Liver (tissue), 3 donors: Measurements from ENCODE around the gene EML2.

Experiments
- ATF3 ChIP-seq: IDR thresholded peaks from 2 replicates; pipeline ENCODE4 v1.6.1; 2016; ENCODE audit warnings: antibody characterized with exemption
- FOXA1 ChIP-seq: IDR thresholded peaks from 2 replicates; pipeline ENCODE4 v1.6.1; 2016; ENCODE audit warnings: antibody characterized with exemption
- GABPA ChIP-seq, 2 donors: IDR thresholded peaks in 1 of 2; conservative IDR thresholded peaks in 1 of 2; 2 replicates each; pipeline ENCODE4 v1.6.1; 2016; ENCODE audit warnings: antibody characterized with exemption in 2 of 2, mild to moderate bottlenecking in 1 of 2, moderate library complexity in 1 of 2
- HNF4A ChIP-seq, 2 donors: conservative IDR thresholded peaks; 2 replicates each; pipeline ENCODE4 v1.6.1; 2016; ENCODE audit warnings: antibody characterized with exemption in 2 of 2, mild to moderate bottlenecking in 2 of 2
- JUND ChIP-seq, 2 donors: IDR thresholded peaks; 2 replicates each; pipeline ENCODE4 v1.6.1; 2016; ENCODE audit warnings: antibody characterized with exemption in 2 of 2
- NR2F2 ChIP-seq: IDR thresholded peaks from 2 replicates; pipeline ENCODE4 v1.6.1; 2016; ENCODE audit warnings: antibody characterized with exemption
- REST ChIP-seq: IDR thresholded peaks from 2 replicates; pipeline ENCODE4 v1.6.1; 2016; ENCODE audit warnings: antibody characterized with exemption, mild to moderate bottlenecking
- SP1 ChIP-seq: IDR thresholded peaks from 2 replicates; pipeline ENCODE4 v1.6.1; 2018; ENCODE audit warnings: antibody characterized with exemption, mild to moderate bottlenecking
- TAF1 ChIP-seq: conservative IDR thresholded peaks from 2 replicates; pipeline ENCODE4 v1.6.1; 2016; ENCODE audit warnings: antibody characterized with exemption, mild to moderate bottlenecking
- YY1 ChIP-seq: IDR thresholded peaks from 2 replicates; pipeline ENCODE4 v1.6.1; 2016; ENCODE audit warnings: antibody characterized with exemption, mild to moderate bottlenecking
- TF ChIP-seq, protein P1 (sequence below): fragments of 150-350 bp; IDR thresholded peaks from 2 replicates; pipeline ENCODE4 v1.5.1; 2017; ENCODE audit warnings: improper control_type of control experiment, low read depth, low read length; ENCODE audit not compliant: missing input control
- TF ChIP-seq, protein P2 (sequence below): IDR thresholded peaks from 2 replicates; pipeline ENCODE4 v1.6.1; 2016; ENCODE audit warnings: antibody characterized with exemption
- donor health status: healthy.
- donor health status: healthy.

GRCh38 chr19:45674946-45675345 lies 35.7 kb upstream of the EML2 start:
- TF ChIP-seq, protein P1, sequence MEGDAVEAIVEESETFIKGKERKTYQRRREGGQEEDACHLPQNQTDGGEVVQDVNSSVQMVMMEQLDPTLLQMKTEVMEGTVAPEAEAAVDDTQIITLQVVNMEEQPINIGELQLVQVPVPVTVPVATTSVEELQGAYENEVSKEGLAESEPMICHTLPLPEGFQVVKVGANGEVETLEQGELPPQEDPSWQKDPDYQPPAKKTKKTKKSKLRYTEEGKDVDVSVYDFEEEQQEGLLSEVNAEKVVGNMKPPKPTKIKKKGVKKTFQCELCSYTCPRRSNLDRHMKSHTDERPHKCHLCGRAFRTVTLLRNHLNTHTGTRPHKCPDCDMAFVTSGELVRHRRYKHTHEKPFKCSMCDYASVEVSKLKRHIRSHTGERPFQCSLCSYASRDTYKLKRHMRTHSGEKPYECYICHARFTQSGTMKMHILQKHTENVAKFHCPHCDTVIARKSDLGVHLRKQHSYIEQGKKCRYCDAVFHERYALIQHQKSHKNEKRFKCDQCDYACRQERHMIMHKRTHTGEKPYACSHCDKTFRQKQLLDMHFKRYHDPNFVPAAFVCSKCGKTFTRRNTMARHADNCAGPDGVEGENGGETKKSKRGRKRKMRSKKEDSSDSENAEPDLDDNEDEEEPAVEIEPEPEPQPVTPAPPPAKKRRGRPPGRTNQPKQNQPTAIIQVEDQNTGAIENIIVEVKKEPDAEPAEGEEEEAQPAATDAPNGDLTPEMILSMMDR, result no peak
- TF ChIP-seq GABPA (IDR thresholded peaks at IDR 0.05 in 1 of 2, conservative IDR thresholded peaks at IDR 0.05 in 1 of 2) (no peak), TAF1 (no peak), JUND (IDR thresholded peaks at IDR 0.05) (no peak), NR2F2 (no peak), FOXA1 (no peak), ATF3 (no peak), REST (no peak), HNF4A (conservative IDR thresholded peaks at IDR 0.05) (no peak), YY1 (no peak), SP1 (no peak)
- TF ChIP-seq, protein P2, sequence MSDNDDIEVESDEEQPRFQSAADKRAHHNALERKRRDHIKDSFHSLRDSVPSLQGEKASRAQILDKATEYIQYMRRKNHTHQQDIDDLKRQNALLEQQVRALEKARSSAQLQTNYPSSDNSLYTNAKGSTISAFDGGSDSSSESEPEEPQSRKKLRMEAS, result no peak
